HG03565 (cell line): ENCODE data around the gene TMCC2.

Source experiments
- ATAC-seq: cut with Tn5 transposase; IDR thresholded peaks from one replicate; pipeline ENCODE4 v1.9.1; 2021; ENCODE audit warnings: mild to moderate bottlenecking, moderate library complexity; ENCODE audit not compliant: unreplicated experiment

TMCC2 gene

GRCh38 chr1:205258261-205258691 lies 30.5 kb downstream of the TMCC2 start:
- no peak for ATAC-seq

GRCh38 chr1:205258719-205259118 lies 31.0 kb downstream of the TMCC2 start:
- ATAC-seq = no peak

- no peak for ATAC-seq
These were observed 31.6 kb downstream of the TMCC2 start for GRCh38 chr1:205259324-205259832.

- no peak for ATAC-seq
These were observed 32.3 kb downstream of the TMCC2 start for GRCh38 chr1:205259998-205260397.

GRCh38 chr1:205260948-205261732 lies 33.4 kb downstream of the TMCC2 start:
- no peak for ATAC-seq

- ATAC-seq = no peak
These were observed 34.4 kb downstream of the TMCC2 start for GRCh38 chr1:205261946-205262691.

GRCh38 chr1:205262731-205263171 lies 35.0 kb downstream of the TMCC2 start:
- no peak for ATAC-seq

- ATAC-seq = no peak
These were observed 35.9 kb downstream of the TMCC2 start for GRCh38 chr1:205263580-205264190.

GRCh38 chr1:205266611-205267305 lies 39.0 kb downstream of the TMCC2 start:
- ATAC-seq = no peak

- no peak for ATAC-seq
These were observed 39.7 kb downstream of the TMCC2 start for GRCh38 chr1:205267306-205267902.

- no peak for ATAC-seq
These were observed 41.3 kb downstream of the TMCC2 start for GRCh38 chr1:205268846-205269680.

GRCh38 chr1:205269711-205270110 lies 42.0 kb downstream of the TMCC2 start:
- ATAC-seq = no peak

GRCh38 chr1:205270271-205270670 lies 42.5 kb downstream of the TMCC2 start:
- ATAC-seq = no peak

GRCh38 chr1:205270764-205271163 lies 43.0 kb downstream of the TMCC2 start:
- ATAC-seq = no peak

- no peak for ATAC-seq
These were observed 43.5 kb downstream of the TMCC2 start for GRCh38 chr1:205271277-205271676.

GRCh38 chr1:205271745-205272144 lies 44.0 kb downstream of the TMCC2 start:
- no peak for ATAC-seq

GRCh38 chr1:205272536-205272935 lies 44.8 kb downstream of the TMCC2 start:
- no peak for ATAC-seq

- ATAC-seq = no peak
These were observed 45.8 kb downstream of the TMCC2 start for GRCh38 chr1:205273551-205273982.

GRCh38 chr1:205274041-205274691 lies 46.4 kb downstream of the TMCC2 start:
- ATAC-seq = no peak
